Cardiac muscle cell (in vitro differentiated cells and primary cell): Measurements from ENCODE around the gene HIVEP2. TPM values are rescaled to one million over a fixed set of nuclear protein-coding genes. Genes with fewer than 3 reads are reported as not detected.

Experiments
- DNase-seq, 2 donors: peaks; one replicate each; pipeline versions ENCODE4 v3.0.0 to v3.0.0-alpha.2; 2010 to 2017; ENCODE audit warnings: low read depth in 1 of 2, low spot score in 1 of 2
- H3K27ac ChIP-seq: fragments of 200-600 bp; sonication (generic); 2 replicates; pipeline ENCODE4 v1.5.1; 2016
- H3K27me3 ChIP-seq: fragments of 200-600 bp; sonication (generic); 2 replicates; pipeline ENCODE4 v1.6.0; 2016; ENCODE audit warnings: control low read depth
- H3K36me3 ChIP-seq: fragments of 200-600 bp; sonication (generic); 2 replicates; pipeline ENCODE4 v1.5.1; 2016; ENCODE audit warnings: control low read depth
- H3K4me1 ChIP-seq: fragments of 200-600 bp; sonication (generic); 2 replicates; pipeline ENCODE4 v1.8.1; 2017; ENCODE audit warnings: low read depth, mild to moderate bottlenecking, mixed run types
- H3K4me3 ChIP-seq: fragments of 200-600 bp; sonication (generic); 2 replicates; pipeline ENCODE4 v1.5.1; 2016; ENCODE audit warnings: mild to moderate bottlenecking
- H3K9me3 ChIP-seq: fragments of 200-600 bp; sonication (generic); 2 replicates; pipeline ENCODE4 v1.5.1; 2017; ENCODE audit warnings: low read depth, mild to moderate bottlenecking, control low read depth
- polyA plus RNA-seq: library from polyadenylated mRNA; unstranded; fragments of >200 nt; fragmentation: Nextera tagmentation; extraction: Ambion mirVana; gene quantifications from 2 replicates; pipeline ENCODE4 v1.2.1, GENCODE V29; 2016
- total RNA-seq: library from RNA; depleted of rRNA; stranded (reverse); fragments of >200 nt; gene quantifications from 2 replicates; pipeline ENCODE4 v1.2.3, GENCODE V29; 2016
- TF ChIP-seq, protein P1 (sequence below): IDR thresholded peaks from 2 replicates; pipeline ENCODE4 v1.5.1; 2012; ENCODE audit warnings: low read depth, mild to moderate bottlenecking, low read length

The HIVEP2 gene
- total and polyA plus RNA-seq, 2 experiments from 2014 or later = 3.6 to 18.0 TPM

DNA sequence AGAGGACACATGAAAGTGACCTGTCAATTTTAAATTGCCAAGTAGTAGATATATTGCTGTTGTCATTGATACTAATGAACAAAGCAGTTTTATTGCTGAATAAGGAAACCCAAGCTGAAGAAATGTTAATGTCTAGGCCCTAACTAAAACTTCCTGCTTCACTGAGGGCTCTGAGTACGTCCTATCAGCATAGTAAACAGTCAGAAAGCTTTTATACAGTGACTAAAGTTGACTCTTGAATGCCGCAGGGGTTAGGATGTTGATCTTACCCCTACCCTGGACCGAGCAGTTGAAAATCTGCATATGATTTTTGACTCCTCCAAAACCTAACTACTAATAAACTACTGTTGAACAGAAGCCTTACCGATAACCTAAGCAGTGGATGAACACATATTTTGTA, 149.0 kb downstream of the HIVEP2 start:
- TF ChIP-seq, protein P1, sequence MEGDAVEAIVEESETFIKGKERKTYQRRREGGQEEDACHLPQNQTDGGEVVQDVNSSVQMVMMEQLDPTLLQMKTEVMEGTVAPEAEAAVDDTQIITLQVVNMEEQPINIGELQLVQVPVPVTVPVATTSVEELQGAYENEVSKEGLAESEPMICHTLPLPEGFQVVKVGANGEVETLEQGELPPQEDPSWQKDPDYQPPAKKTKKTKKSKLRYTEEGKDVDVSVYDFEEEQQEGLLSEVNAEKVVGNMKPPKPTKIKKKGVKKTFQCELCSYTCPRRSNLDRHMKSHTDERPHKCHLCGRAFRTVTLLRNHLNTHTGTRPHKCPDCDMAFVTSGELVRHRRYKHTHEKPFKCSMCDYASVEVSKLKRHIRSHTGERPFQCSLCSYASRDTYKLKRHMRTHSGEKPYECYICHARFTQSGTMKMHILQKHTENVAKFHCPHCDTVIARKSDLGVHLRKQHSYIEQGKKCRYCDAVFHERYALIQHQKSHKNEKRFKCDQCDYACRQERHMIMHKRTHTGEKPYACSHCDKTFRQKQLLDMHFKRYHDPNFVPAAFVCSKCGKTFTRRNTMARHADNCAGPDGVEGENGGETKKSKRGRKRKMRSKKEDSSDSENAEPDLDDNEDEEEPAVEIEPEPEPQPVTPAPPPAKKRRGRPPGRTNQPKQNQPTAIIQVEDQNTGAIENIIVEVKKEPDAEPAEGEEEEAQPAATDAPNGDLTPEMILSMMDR = no peak
- DNase-seq = no peak
- H3K4me1 ChIP-seq = peaks cover 5% of the 10 kb centered on the region

GRCh38 chr6:142794424-142794823, 150.6 kb downstream of the HIVEP2 start:
- Histone ChIP-seq H3K27ac (no peak overlapping the region), H3K4me3 (no peak overlapping the region), H3K27me3 (no peaks in the 10 kb centered on the region), H3K36me3 (no peaks in the 10 kb centered on the region), H3K4me1 (peaks cover 5% of the 10 kb centered on the region), H3K9me3 (no peaks in the 10 kb centered on the region)
- TF ChIP-seq, protein P1 = no peak
- no peak for DNase-seq

More for the DNA sequence above, 149.0 kb downstream of the HIVEP2 start:
- Histone ChIP-seq H3K4me3 (no peak overlapping the region), H3K36me3 (no peaks in the 10 kb centered on the region), H3K9me3 (no peaks in the 10 kb centered on the region), H3K27ac (no peak overlapping the region), H3K27me3 (no peaks in the 10 kb centered on the region)

DNA sequence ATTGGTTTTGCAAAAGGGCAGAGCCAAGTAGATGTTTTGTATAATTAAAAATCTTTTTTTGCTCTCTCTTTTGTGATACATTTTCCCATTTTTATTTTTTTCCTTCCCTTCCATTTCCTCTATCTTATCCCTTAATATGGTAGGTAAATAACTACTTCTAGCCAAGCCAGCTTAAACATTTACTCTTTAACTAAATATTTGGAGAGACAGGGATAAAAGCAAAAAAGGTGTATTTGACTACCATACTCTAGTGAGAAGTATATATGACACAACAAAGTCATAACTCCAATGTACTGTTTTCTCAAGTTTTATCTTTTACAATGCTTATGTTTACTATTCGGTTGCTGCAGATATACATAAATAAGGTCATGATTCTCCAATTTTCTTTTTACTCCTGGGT, 154.7 kb downstream of the HIVEP2 start:
- Histone ChIP-seq H3K4me1 (no peaks in the 10 kb centered on the region), H3K27me3 (no peaks in the 10 kb centered on the region), H3K9me3 (no peaks in the 10 kb centered on the region), H3K27ac (no peak overlapping the region), H3K4me3 (no peak overlapping the region), H3K36me3 (no peaks in the 10 kb centered on the region)
- DNase-seq = no peak
- TF ChIP-seq, protein P1 = no peak

- Histone ChIP-seq H3K36me3 (no peaks in the 10 kb centered on the region), H3K4me3 (no peak overlapping the region), H3K9me3 (no peaks in the 10 kb centered on the region), H3K27me3 (no peaks in the 10 kb centered on the region), H3K27ac (no peak overlapping the region), H3K4me1 (peaks cover 4% of the 10 kb centered on the region)
- DNase-seq = no peak
- TF ChIP-seq, protein P1 = no peak
Measured at GRCh38 chr6:142787422-142787821, 157.6 kb downstream of the HIVEP2 start.

DNA sequence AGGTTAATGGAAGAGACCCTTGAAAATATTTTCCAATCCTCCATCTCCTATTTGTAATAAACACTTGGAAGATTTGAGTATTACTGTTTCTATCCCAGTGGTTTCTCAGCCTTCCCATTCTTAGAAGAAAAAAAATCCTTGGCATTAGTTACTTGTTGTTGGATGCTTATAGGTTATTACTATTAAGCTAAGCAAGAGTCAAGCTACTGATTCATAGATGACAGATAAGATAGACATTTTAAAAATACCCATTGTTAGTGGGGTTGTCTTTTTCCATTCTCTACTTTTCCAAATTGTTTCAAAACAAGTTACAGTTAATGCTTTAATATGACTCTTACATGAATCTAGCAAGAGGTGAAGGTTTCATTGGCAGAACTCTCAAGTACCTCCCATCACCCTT, 158.5 kb downstream of the HIVEP2 start:
- Histone ChIP-seq H3K4me3 (no peak overlapping the region), H3K27ac (no peak overlapping the region), H3K9me3 (no peaks in the 10 kb centered on the region), H3K36me3 (no peaks in the 10 kb centered on the region), H3K27me3 (no peaks in the 10 kb centered on the region), H3K4me1 (peaks cover 4% of the 10 kb centered on the region)
- TF ChIP-seq, protein P1 = no peak
- DNase-seq = peak in 1 of 2 donors; percentile 11

GRCh38 chr6:142784344-142784743, 160.6 kb downstream of the HIVEP2 start:
- Histone ChIP-seq H3K27ac (no peak overlapping the region), H3K27me3 (no peaks in the 10 kb centered on the region), H3K4me3 (no peak overlapping the region), H3K36me3 (no peaks in the 10 kb centered on the region), H3K4me1 (peaks cover 4% of the 10 kb centered on the region), H3K9me3 (no peaks in the 10 kb centered on the region)
- DNase-seq = peak in 1 of 2 donors; percentile 19
- TF ChIP-seq, protein P1 = no peak
